H1 (cell line): ENCODE data around the gene METAP1D. TPM values are rescaled to one million over a fixed set of nuclear protein-coding genes. Genes with fewer than 3 reads are reported as not detected.

ENCODE experiments used
- CTCF ChIA-PET: fragments of 300-600 bp; sonication (Branson Sonifier 250); formaldehyde crosslinking; loops from one replicate; lab custom pipeline; 2021; ENCODE audit not compliant: partially characterized antibody; lab: Charles Lee
- POLR2A ChIA-PET: fragments of 300-600 bp; sonication (Branson Sonifier 250); formaldehyde crosslinking; loops from one replicate; lab custom pipeline; 2021; ENCODE audit warnings: inconsistent platforms; ENCODE audit not compliant: partially characterized antibody; lab: Charles Lee
- DNase-seq, 2 experiments: peaks; one replicate each; pipeline versions ENCODE4 v3.0.0 to v3.0.0-alpha.2; 2010 to 2022; ENCODE audit warnings: low spot score in 2 of 2, low read depth in 1 of 2, mixed read lengths in 1 of 2
- FAIRE-seq: peaks from 2 replicates; lab custom pipeline; 2011; peaks lifted over from hg19 to GRCh38; lab: Jason Lieb, UNC
- H2AFZ ChIP-seq: 2 replicates; pipeline ENCODE4 v1.8.1; 2012; ENCODE audit warnings: low read length, inconsistent platforms
- H2AK5ac ChIP-seq: 2 replicates; pipeline ENCODE4 v1.6.1; 2013; ENCODE audit warnings: low read depth, low read length
- H2BK120ac ChIP-seq: replicated peaks from 2 replicates; pipeline ENCODE3; 2013; ENCODE audit warnings: low read depth, low read length, inconsistent platforms
- H2BK12ac ChIP-seq: 2 replicates; pipeline ENCODE4 v1.6.1; 2013; ENCODE audit warnings: low read depth, low read length
- H2BK15ac ChIP-seq: 2 replicates; pipeline ENCODE4 v1.6.1; 2013; ENCODE audit warnings: low read length
- H2BK20ac ChIP-seq: 2 replicates; pipeline ENCODE4 v1.6.1; 2013; ENCODE audit warnings: low read length
- H2BK5ac ChIP-seq: 2 replicates; pipeline ENCODE4 v1.6.1; 2013; ENCODE audit warnings: low read depth, low read length
- H3K14ac ChIP-seq: 2 replicates; pipeline ENCODE4 v1.6.1; 2013; ENCODE audit warnings: inconsistent platforms; ENCODE audit not compliant: insufficient read length
- H3K18ac ChIP-seq: 2 replicates; pipeline ENCODE4 v1.6.1; 2013; ENCODE audit warnings: low read length; ENCODE audit errors: extremely low read depth
- H3K23ac ChIP-seq: 2 replicates; pipeline ENCODE4 v1.6.1; 2013; ENCODE audit warnings: inconsistent platforms; ENCODE audit not compliant: insufficient read length
- H3K23me2 ChIP-seq: 2 replicates; pipeline ENCODE4 v1.6.1; 2013; ENCODE audit warnings: low read depth, low read length
- H3K27ac ChIP-seq: 2 replicates; pipeline ENCODE4 v1.6.1; 2011; ENCODE audit warnings: low read depth, low read length, inconsistent platforms
- H3K27me3 ChIP-seq, 4 experiments: replicated peaks in 1 of 4; 1 replicate in 1 of 4; 2 replicates in 3 of 4; pipeline versions ENCODE4 v1.6.1 to v1.8.1; 2011 to 2013; ENCODE audit warnings: low read length in 3 of 4, mild to moderate bottlenecking in 3 of 4, inconsistent platforms in 2 of 4, mixed read lengths in 2 of 4, moderate library complexity in 1 of 4; ENCODE audit not compliant: control insufficient read depth in 3 of 4, insufficient read depth in 3 of 4; ENCODE audit errors: extremely low read depth in 1 of 4
- H3K36me3 ChIP-seq, 4 experiments: 2 replicates each; pipeline versions ENCODE4 v1.6.1 to v1.8.1; 2011 to 2013; ENCODE audit warnings: mild to moderate bottlenecking in 4 of 4, low read length in 3 of 4, moderate library complexity in 2 of 4, control low read depth in 1 of 4, inconsistent platforms in 1 of 4; ENCODE audit not compliant: insufficient read depth in 4 of 4, control insufficient read depth in 2 of 4
- H3K4ac ChIP-seq: replicated peaks from 2 replicates; pipeline ENCODE3; 2013; ENCODE audit warnings: low read length, low read depth, mixed read lengths, inconsistent platforms; ENCODE audit not compliant: insufficient read length
- H3K4me1 ChIP-seq, 4 experiments: replicated peaks in 1 of 4; 1 replicate in 1 of 4; 2 replicates in 3 of 4; pipeline versions ENCODE4 v1.6.1 to v1.8.1; 2011 to 2013; ENCODE audit warnings: low read length in 3 of 4, inconsistent platforms in 2 of 4, mixed read lengths in 1 of 4; ENCODE audit not compliant: insufficient read depth in 4 of 4, control insufficient read depth in 3 of 4
- H3K4me2 ChIP-seq, 2 experiments: 2 replicates each; pipeline versions ENCODE4 v1.6.1 to v1.8.1; 2011 to 2013; ENCODE audit warnings: low read depth in 2 of 2, low read length in 2 of 2, control low read depth in 1 of 2, inconsistent platforms in 1 of 2, mild to moderate bottlenecking in 1 of 2; ENCODE audit not compliant: insufficient read depth in 1 of 2
- H3K4me3 ChIP-seq, 4 experiments: fragments of 200-600, 300-600 bp in 1 of 4; sonication (generic), shearing (Covaris generic), sonication (Bioruptor Twin) in 1 of 4; 2 replicates each; pipeline versions ENCODE4 v1.5.1 to v1.8.1; 2011 to 2016; ENCODE audit warnings: low read length in 4 of 4, low read depth in 3 of 4, control low read depth in 2 of 4, inconsistent platforms in 2 of 4, mild to moderate bottlenecking in 2 of 4, mixed read lengths in 1 of 4, moderate library complexity in 1 of 4; ENCODE audit not compliant: insufficient read depth in 2 of 4; ENCODE audit errors: extremely low read depth in 1 of 4
- H3K56ac ChIP-seq: replicated peaks from 2 replicates; pipeline ENCODE3; 2013; ENCODE audit warnings: low read depth, mild to moderate bottlenecking, mixed read lengths, low read length, inconsistent platforms; ENCODE audit not compliant: insufficient read length
- H3K79me1 ChIP-seq: 2 replicates; pipeline ENCODE4 v1.6.1; 2013; ENCODE audit warnings: low read depth, low read length, control low read depth
- H3K79me2 ChIP-seq, 2 experiments: 2 replicates each; pipeline versions ENCODE4 v1.6.1 to v1.8.1; 2012 to 2013; ENCODE audit warnings: low read length in 2 of 2, mild to moderate bottlenecking in 2 of 2, inconsistent platforms in 1 of 2; ENCODE audit not compliant: insufficient read depth in 2 of 2, control insufficient read depth in 1 of 2
- H3K9ac ChIP-seq, 4 experiments: replicated peaks in 1 of 4; 1 replicate in 1 of 4; 2 replicates in 3 of 4; pipeline versions ENCODE4 v1.6.1 to v1.8.1; 2011 to 2013; ENCODE audit warnings: low read depth in 3 of 4, low read length in 3 of 4, control low read depth in 2 of 4, mild to moderate bottlenecking in 2 of 4, moderate library complexity in 2 of 4, inconsistent platforms in 1 of 4; ENCODE audit errors: extremely low read depth in 1 of 4
- H3K9me3 ChIP-seq, 2 experiments: 2 replicates each; pipeline versions ENCODE4 v1.6.1 to v1.8.1; 2012 to 2013; ENCODE audit warnings: mild to moderate bottlenecking in 2 of 2, moderate library complexity in 2 of 2, control low read depth in 1 of 2, inconsistent platforms in 1 of 2, low read depth in 1 of 2, low read length in 1 of 2, mixed read lengths in 1 of 2; ENCODE audit not compliant: insufficient read depth in 2 of 2
- H4K20me1 ChIP-seq, 2 experiments: replicated peaks in 1 of 2; 2 replicates each; pipeline versions ENCODE3 to v1.8.1; 2011 to 2013; ENCODE audit warnings: inconsistent platforms in 2 of 2, low read length in 2 of 2, mild to moderate bottlenecking in 1 of 2; ENCODE audit not compliant: insufficient read depth in 2 of 2, control insufficient read depth in 1 of 2
- H4K5ac ChIP-seq: 2 replicates; pipeline ENCODE4 v1.6.1; 2013; ENCODE audit warnings: low read length, low read depth, mixed read lengths, inconsistent platforms; ENCODE audit not compliant: insufficient read length
- H4K8ac ChIP-seq: 2 replicates; pipeline ENCODE4 v1.8.0; 2013; ENCODE audit warnings: mild to moderate bottlenecking, moderate library complexity, low read length, inconsistent platforms; ENCODE audit not compliant: insufficient read depth; ENCODE audit errors: extremely low read depth
- H4K91ac ChIP-seq: replicated peaks from 2 replicates; pipeline ENCODE3; 2013; ENCODE audit warnings: low read length, mixed read lengths, inconsistent platforms; ENCODE audit not compliant: insufficient read length
- ASH2L ChIP-seq: fragments of 200-600, 300-600 bp; sonication (generic); IDR thresholded peaks from one replicate; pipeline ENCODE4 v1.7.1; 2017; ENCODE audit warnings: low read length
- BRCA1 ChIP-seq: IDR thresholded peaks from 2 replicates; pipeline ENCODE4 v1.6.1; 2012; ENCODE audit warnings: low read depth, low read length, improper control_type of control experiment
- CBX8 ChIP-seq: fragments of 300-800, 300-1000 bp; sonication (generic); IDR thresholded peaks from 2 replicates; pipeline ENCODE4 v1.7.1; 2016; ENCODE audit warnings: low read depth, low read length, borderline replicate concordance
- CREB1 ChIP-seq: IDR thresholded peaks from 2 replicates; pipeline ENCODE4 v1.6.1; 2012; ENCODE audit warnings: inconsistent platforms
- POLR2A ChIP-seq, 2 experiments: IDR thresholded peaks; 1 replicate in 1 of 2; 2 replicates in 1 of 2; pipeline ENCODE4 v1.6.1; 2011; ENCODE audit warnings: low read depth in 2 of 2, low read length in 2 of 2, mild to moderate bottlenecking in 2 of 2; ENCODE audit errors: control extremely low read depth in 1 of 2
- POU5F1 ChIP-seq: IDR thresholded peaks from 2 replicates; pipeline ENCODE4 v1.6.1; 2011; ENCODE audit warnings: low read depth, mild to moderate bottlenecking, low read length, moderate library complexity
- SAP30 ChIP-seq: fragments of 300-600 bp; sonication (generic); IDR thresholded peaks from 2 replicates; pipeline ENCODE4 v1.7.1; 2012; ENCODE audit warnings: low read length, moderate library complexity, mild to moderate bottlenecking, inconsistent platforms; ENCODE audit not compliant: insufficient read depth, insufficient replicate concordance
- WGBS, 2 experiments: shearing (Covaris generic) in 1 of 2; methylation state at CpG; one replicate each; pipeline versions ENCODE4 v1.1.6 to v1.1.7; 2013 to 2015; ENCODE audit warnings: low lambda C conversion rate in 2 of 2, mixed read lengths in 2 of 2, inconsistent platforms in 1 of 2, low coverage in 1 of 2, missing lambda C conversion rate in 1 of 2; ENCODE audit not compliant: insufficient replicate concordance in 2 of 2, insufficient coverage in 1 of 2, insufficient read length in 1 of 2; ENCODE audit errors: extremely low coverage in 1 of 2, missing lambda C conversion rate in 1 of 2; 5-methylcytosine and 5-hydroxymethylcytosine counted together
- polyA plus RNA-seq, 7 experiments: library from polyadenylated mRNA; depleted of rRNA in 3 of 7; stranded (reverse) in 5 of 7; unstranded in 2 of 7; fragments of >200 nt in 5 of 7; fragments of 200-250 nt in 2 of 7; gene quantifications; 1 replicate in 5 of 7; 2 replicates in 1 of 7; 4 replicates in 1 of 7; pipeline versions ENCODE4 v1.2.1 to v1.2.3, GENCODE V29; 2011 to 2013; ENCODE audit warnings: missing spikeins in 2 of 7, mixed read lengths in 2 of 7
- total RNA-seq: library from RNA; stranded (reverse); fragmentation: NEBNext Ultra II Directional; extraction: Animal tissue kit (Norgen Biotek cat#: 25700); gene quantifications from 2 replicates; pipeline ENCODE4 v1.2.1, GENCODE V29; 2021
- TF ChIP-seq, protein P1 (sequence below): IDR thresholded peaks from 2 replicates; pipeline ENCODE4 v1.6.1; 2011; ENCODE audit warnings: low read depth, mild to moderate bottlenecking, low read length; ENCODE audit not compliant: insufficient read depth
- TF ChIP-seq, protein P2 (sequence below): IDR thresholded peaks from 2 replicates; pipeline ENCODE4 v1.6.1; 2011; ENCODE audit warnings: low read length, improper control_type of control experiment

Gene METAP1D
- total and polyA plus RNA-seq, 2 of the 8 experiments (the other 6 are each of a cell fraction or from before 2014, with no cell fraction given), result 3.9 to 6.2 TPM

- no peak overlapping the region for H3K9ac ChIP-seq
- peaks cover 4 to 7% of the 10 kb centered on the region in 2 experiments for H4K20me1 ChIP-seq
- ChIA-PET POLR2A (interaction anchor here (0.6 to 16.0 kb wide), 4 partner anchors 12 to 1138 kb away, joined by 3 to 184 read pairs (median 6); partner anchors contain the start of gene DLX1), CTCF (interaction anchor here (0.8 to 11.7 kb wide), 15 partner anchors 9 to 576 kb away, joined by 3 to 198 read pairs (median 6); partner anchors contain the start of gene DLX1)
- H2BK15ac ChIP-seq, result no peak overlapping the region
- H3K23me2 ChIP-seq, result peaks cover 10% of the 10 kb centered on the region; the same call in 1 of the 2 replicates
- peak overlapping the region; percentile 53 to 65 for H3K4me2 ChIP-seq
- H3K9me3 ChIP-seq, result no peaks in the 10 kb centered on the region
- peaks cover 4 to 25% (median 14%) of the 10 kb centered on the region in 4 experiments; a peak in 6 of 7 replicates for H3K4me1 ChIP-seq
- H3K79me1 ChIP-seq, result no peaks in the 10 kb centered on the region
- no peak overlapping the region for H2AFZ ChIP-seq
- H4K5ac ChIP-seq, result no peak overlapping the region
- H2BK20ac ChIP-seq, result no peak overlapping the region
- H4K8ac ChIP-seq, result 0 out of 2 replicates have a peak overlapping the region, but pooled peaks have one; percentile 45
- H3K4ac ChIP-seq, result no peak overlapping the region
- no peak overlapping the region for H2BK120ac ChIP-seq
- H3K56ac ChIP-seq, result no peak overlapping the region
- H3K36me3 ChIP-seq, result no peaks in the 10 kb centered on the region
- no peaks in the 10 kb centered on the region for H3K79me2 ChIP-seq
- peaks cover 62 to 90% (median 81%) of the 10 kb centered on the region in 4 experiments for H3K27me3 ChIP-seq
- FAIRE-seq, result no peak
- no peak overlapping the region; the same call in 1 of the 2 replicates for H3K18ac ChIP-seq
- H2BK5ac ChIP-seq, result no peak overlapping the region
- H3K23ac ChIP-seq, result no peak overlapping the region
- 15% methylated on average over 44 of the region's 51 CpGs; no CpG with 5 or more reads in 1 of the 2 experiments for WGBS, 2 experiments
- peak overlapping the region in 2 of 4 experiments; percentile 14 to 30; a peak in 4 of 8 replicates for H3K4me3 ChIP-seq
- H4K91ac ChIP-seq, result no peak overlapping the region
- H3K27ac ChIP-seq, result no peak overlapping the region
- H2BK12ac ChIP-seq, result no peak overlapping the region
- peak in 1 of 2 experiments; percentile 74 for DNase-seq
- H3K14ac ChIP-seq, result no peak overlapping the region
- H2AK5ac ChIP-seq, result peak overlapping the region; percentile 26; the same call in 1 of the 2 replicates
- TF ChIP-seq SAP30, result no peak
- TF ChIP-seq CBX8, result peak; percentile 47; the same call in 1 of the 2 replicates
- TF ChIP-seq, protein P1, sequence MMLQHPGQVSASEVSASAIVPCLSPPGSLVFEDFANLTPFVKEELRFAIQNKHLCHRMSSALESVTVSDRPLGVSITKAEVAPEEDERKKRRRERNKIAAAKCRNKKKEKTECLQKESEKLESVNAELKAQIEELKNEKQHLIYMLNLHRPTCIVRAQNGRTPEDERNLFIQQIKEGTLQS, result no peak
- TF ChIP-seq, protein P2, sequence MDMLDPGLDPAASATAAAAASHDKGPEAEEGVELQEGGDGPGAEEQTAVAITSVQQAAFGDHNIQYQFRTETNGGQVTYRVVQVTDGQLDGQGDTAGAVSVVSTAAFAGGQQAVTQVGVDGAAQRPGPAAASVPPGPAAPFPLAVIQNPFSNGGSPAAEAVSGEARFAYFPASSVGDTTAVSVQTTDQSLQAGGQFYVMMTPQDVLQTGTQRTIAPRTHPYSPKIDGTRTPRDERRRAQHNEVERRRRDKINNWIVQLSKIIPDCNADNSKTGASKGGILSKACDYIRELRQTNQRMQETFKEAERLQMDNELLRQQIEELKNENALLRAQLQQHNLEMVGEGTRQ, result no peak
- no peak for TF ChIP-seq ASH2L
- TF ChIP-seq POU5F1, result no peak
- TF ChIP-seq BRCA1, result no peak
- TF ChIP-seq CREB1, result no peak
- no peak for TF ChIP-seq POLR2A (IDR thresholded peaks at IDR 0.05; ENCODE audit: control extremely low read depth in 1 of 2, low read depth in 2 of 2, low read length in 2 of 2)
Observed at GRCh38 chr2:172107690-172108586, 108.2 kb downstream of the METAP1D start.
